GM19463 (cell line): ENCODE measurements around the gene ANGPTL4.
"Not testable (repeated sequence)": the region's sequence is repeated elsewhere in the genome, so short reads cannot be mapped to it uniquely, and the experiment has no call there.

ENCODE experiments used
- ATAC-seq: cut with Tn5 transposase; IDR thresholded peaks from one replicate; pipeline ENCODE4 v1.9.1; 2021; ENCODE audit warnings: mild to moderate bottlenecking, moderate library complexity; ENCODE audit not compliant: unreplicated experiment

Gene ANGPTL4

DNA sequence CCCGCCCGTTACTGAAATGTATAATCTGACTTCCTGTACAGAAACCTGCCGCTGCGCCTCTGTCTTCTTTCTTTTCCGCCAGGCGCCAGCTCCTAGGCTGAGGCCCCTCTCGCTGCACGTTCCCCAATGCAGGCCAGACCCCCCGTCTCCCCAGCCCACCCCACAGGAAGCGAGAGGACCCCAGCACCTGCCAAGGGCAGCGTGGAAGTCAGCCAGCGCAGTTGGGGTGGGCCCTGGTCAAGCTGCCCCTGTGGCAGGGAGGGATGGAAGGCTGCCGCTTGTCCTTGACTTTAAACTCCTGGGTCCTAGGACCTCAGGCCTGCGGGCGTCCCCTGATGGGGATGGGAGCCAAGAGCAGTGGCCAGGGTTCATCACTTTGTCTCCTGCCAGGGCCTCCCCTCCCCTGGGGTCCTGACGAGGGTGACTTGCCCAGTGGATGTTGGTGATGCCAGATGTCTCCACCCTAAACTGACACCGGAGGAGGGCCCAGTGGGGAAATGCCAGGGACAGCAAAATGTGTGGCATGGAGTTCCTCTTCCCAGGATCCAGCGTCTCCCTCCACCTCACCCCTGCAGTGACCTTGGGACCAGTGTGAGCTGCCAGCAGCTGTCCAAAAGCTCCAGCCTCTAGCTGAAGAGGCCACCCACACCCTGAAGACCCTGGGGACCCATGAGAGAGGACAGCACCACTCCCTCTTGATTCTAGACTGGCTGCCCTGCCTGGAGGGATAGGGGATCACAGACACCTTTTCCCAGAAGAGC lies 40.6 kb downstream of the ANGPTL4 start:
- ATAC-seq, result no peak

DNA sequence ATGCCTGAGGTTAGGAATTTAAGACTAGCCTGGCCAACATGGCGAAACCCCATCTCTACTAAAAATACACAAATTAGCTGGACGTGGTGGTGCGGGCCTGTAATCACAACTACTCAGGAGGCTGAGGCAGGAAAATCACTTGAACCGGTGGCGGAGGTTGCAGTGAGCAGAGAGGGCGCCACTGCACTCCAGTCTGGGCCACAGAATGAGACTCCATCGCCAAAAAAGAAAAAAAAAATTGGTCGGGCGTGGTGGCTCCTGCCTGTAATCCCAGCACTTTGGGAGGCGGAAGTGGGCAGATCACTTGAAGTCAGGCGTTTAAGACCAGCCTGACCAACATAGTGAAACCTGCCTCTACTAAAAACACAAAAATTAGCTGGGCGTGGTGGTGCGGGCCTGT lies 46.8 kb downstream of the ANGPTL4 start:
- not testable (repeated sequence) for ATAC-seq

- ATAC-seq, result peak; percentile 100
These were observed 49.1 kb downstream of the ANGPTL4 start, which contains the start of gene MARCHF2 for GRCh38 chr19:8412783-8413628. Gene MARCHF2, plus strand, starts transcription at chr19:8413305. Its CDS starts 8,536 bp downstream, at chr19:8421841.

GRCh38 chr19:8413629-8413995 lies 49.7 kb downstream of the ANGPTL4 start:
- no peak for ATAC-seq

DNA sequence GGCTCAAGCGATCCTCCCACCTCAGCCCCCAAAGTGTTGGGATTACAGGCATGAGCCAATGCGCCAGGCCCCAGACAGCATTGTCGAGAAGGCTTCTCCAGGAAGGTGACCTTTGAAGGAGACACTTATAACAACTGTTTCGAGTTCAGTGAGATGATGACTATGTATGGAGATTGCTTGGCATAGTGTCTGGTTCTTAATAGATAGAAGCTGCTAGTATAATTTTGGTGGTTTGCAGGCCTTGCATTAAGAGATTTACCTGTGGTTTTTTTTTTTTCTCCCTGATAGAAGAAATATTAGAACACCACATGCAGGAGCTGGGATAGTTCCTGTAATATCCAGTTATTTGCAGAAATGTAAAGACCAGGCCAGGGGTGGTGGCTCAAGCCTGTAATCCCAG lies 52.8 kb downstream of the ANGPTL4 start:
- ATAC-seq, result no peak

DNA sequence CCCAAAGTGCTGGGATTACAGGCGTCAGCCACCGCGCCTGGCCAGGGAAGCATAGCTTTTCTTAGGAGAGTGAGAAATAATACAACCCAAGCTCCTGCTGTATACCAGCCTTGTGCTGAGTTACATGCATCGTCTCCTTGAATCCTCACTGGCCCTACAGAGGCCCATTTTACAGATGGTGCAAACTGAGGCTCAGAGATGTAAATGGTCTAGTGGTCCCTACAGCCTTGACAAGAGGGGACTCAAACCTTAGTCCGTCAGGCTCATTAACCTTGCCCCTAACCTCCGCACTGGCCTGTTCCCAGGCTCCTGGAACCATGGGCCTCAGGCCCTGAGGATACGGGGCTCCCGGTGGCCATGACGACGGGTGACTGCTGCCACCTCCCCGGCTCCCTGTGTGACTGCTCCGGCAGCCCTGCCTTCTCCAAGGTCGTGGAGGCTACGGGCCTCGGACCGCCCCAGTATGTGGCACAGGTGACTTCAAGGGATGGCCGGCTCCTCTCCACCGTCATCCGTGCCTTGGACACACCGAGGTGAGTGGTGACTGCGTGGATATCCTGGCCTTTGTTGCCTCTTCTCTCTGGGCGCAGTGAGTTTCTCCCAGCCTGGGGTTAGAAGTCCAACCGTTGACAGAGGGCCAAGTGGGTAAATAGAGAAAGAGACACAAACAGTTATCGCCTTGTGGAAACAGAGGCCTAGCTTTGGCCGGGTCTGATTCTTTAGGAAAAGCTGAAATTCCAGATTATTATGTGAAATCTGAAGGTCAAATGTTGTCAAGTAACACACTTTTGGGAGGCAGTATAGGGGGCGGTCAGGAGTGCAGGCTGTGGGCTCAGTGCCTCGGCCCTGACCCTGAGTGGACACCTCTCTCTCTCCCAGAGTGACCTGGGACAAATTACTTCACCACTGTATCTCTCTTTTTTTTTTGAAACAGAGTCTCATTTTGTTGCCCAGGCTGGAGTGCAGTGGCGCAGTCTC lies 57.8 kb downstream of the ANGPTL4 start:
- no peak for ATAC-seq

DNA sequence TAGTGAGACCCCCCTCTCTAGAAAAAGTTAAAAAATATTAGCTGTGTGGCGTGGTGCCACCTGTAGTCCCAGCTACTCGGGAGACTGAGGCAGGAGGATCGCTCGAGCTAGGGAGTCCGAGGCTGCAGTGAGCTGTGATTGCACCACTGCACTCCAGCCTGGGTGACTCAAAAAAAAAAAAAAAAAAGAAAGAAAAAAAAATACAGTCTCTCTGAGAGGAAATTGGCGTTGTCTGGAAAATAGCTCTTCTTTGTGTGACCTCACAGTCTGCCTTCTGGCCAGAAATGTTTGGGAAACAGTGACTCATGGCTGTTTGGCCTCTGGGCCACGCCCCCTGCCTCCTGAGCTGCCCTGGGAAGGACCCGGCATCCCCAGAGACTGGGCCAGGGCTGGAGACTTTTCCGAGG lies 59.9 kb downstream of the ANGPTL4 start:
- no peak for ATAC-seq
